BLaER1 (cell line): ENCODE data around the gene DBH.

Experiments
- H3K27ac ChIP-seq: shearing (Covaris generic); formaldehyde crosslinking; 2 replicates; pipeline ENCODE4 v1.8.1; 2022
- H3K27me3 ChIP-seq: shearing (Covaris generic); formaldehyde crosslinking; 2 replicates; pipeline ENCODE4 v1.8.1; 2022
- H3K36me3 ChIP-seq: shearing (Covaris generic); formaldehyde crosslinking; 2 replicates; pipeline ENCODE4 v1.8.1; 2022
- H3K4me1 ChIP-seq: shearing (Covaris generic); formaldehyde crosslinking; 2 replicates; pipeline ENCODE4 v1.8.1; 2022
- H3K4me2 ChIP-seq: shearing (Covaris generic); formaldehyde crosslinking; 2 replicates; pipeline ENCODE4 v1.8.1; 2022
- H3K4me3 ChIP-seq: shearing (Covaris generic); formaldehyde crosslinking; 2 replicates; pipeline ENCODE4 v1.8.1; 2022
- H3K9ac ChIP-seq: shearing (Covaris generic); formaldehyde crosslinking; 2 replicates; pipeline ENCODE4 v1.8.1; 2022
- H3K9me3 ChIP-seq: shearing (Covaris generic); formaldehyde crosslinking; 2 replicates; pipeline ENCODE4 v1.8.1; 2022
- H4K20me1 ChIP-seq: shearing (Covaris generic); formaldehyde crosslinking; 2 replicates; pipeline ENCODE4 v1.8.1; 2022
- Cebpa-rat ChIP-seq: shearing (Covaris generic); IDR thresholded peaks from 2 replicates; pipeline ENCODE4 v1.8.1; 2022

DBH gene

GRCh38 chr9:133659516-133659915, 23.4 kb downstream of the DBH start:
- Histone ChIP-seq H3K27ac (no peak overlapping the region), H4K20me1 (no peaks in the 10 kb centered on the region), H3K9me3 (no peaks in the 10 kb centered on the region), H3K36me3 (peaks cover 8% of the 10 kb centered on the region; the same call in 1 of the 2 replicates), H3K9ac (no peak overlapping the region), H3K4me3 (no peak overlapping the region), H3K4me2 (peak overlapping the region; percentile 2; the same call in 1 of the 2 replicates), H3K27me3 (peaks cover 16% of the 10 kb centered on the region; the same call in 1 of the 2 replicates), H3K4me1 (peaks cover 35% of the 10 kb centered on the region)
- no peak for TF ChIP-seq Cebpa-rat

- Histone ChIP-seq H4K20me1 (no peaks in the 10 kb centered on the region), H3K9me3 (no peaks in the 10 kb centered on the region), H3K4me1 (peaks cover 32% of the 10 kb centered on the region), H3K9ac (no peak overlapping the region), H3K4me3 (no peak overlapping the region), H3K27me3 (no peaks in the 10 kb centered on the region), H3K4me2 (no peak overlapping the region), H3K27ac (no peak overlapping the region), H3K36me3 (peaks cover 8% of the 10 kb centered on the region; the same call in 1 of the 2 replicates)
- no peak for TF ChIP-seq Cebpa-rat
Observed at GRCh38 chr9:133661846-133662540, 25.8 kb downstream of the DBH start.

- Histone ChIP-seq H3K27ac (0 out of 2 replicates have a peak overlapping the region, but pooled peaks have one; percentile 13), H3K4me1 (peaks cover 21% of the 10 kb centered on the region; the same call in 1 of the 2 replicates), H3K4me3 (no peak overlapping the region), H3K27me3 (no peaks in the 10 kb centered on the region), H3K9me3 (no peaks in the 10 kb centered on the region), H4K20me1 (no peaks in the 10 kb centered on the region), H3K36me3 (peaks cover 10% of the 10 kb centered on the region; the same call in 1 of the 2 replicates), H3K4me2 (no peak overlapping the region), H3K9ac (no peak overlapping the region)
- no peak for TF ChIP-seq Cebpa-rat
Observed at GRCh38 chr9:133664173-133665050, 28.2 kb downstream of the DBH start.

GRCh38 chr9:133665096-133665495, 28.9 kb downstream of the DBH start:
- no peaks in the 10 kb centered on the region; the same call in 1 of the 2 replicates for H3K9me3 ChIP-seq
- H3K27ac ChIP-seq: no peak overlapping the region
- H3K9ac ChIP-seq: no peak overlapping the region
- no peaks in the 10 kb centered on the region for H3K27me3 ChIP-seq
- H3K4me1 ChIP-seq: 0 out of 2 replicates have a peak, but pooled peaks cover 14% of the 10 kb centered on the region
- no peak for TF ChIP-seq Cebpa-rat
- no peak overlapping the region for H3K4me3 ChIP-seq
- no peaks in the 10 kb centered on the region for H4K20me1 ChIP-seq
- H3K4me2 ChIP-seq: no peak overlapping the region
- H3K36me3 ChIP-seq: peaks cover 16% of the 10 kb centered on the region; the same call in 1 of the 2 replicates

GRCh38 chr9:133665535-133665934, 29.4 kb downstream of the DBH start:
- Histone ChIP-seq H3K4me3 (no peak overlapping the region), H3K9ac (no peak overlapping the region), H3K4me2 (no peak overlapping the region), H3K4me1 (0 out of 2 replicates have a peak, but pooled peaks cover 10% of the 10 kb centered on the region), H3K36me3 (peaks cover 20% of the 10 kb centered on the region; the same call in 1 of the 2 replicates), H3K9me3 (no peaks in the 10 kb centered on the region; the same call in 1 of the 2 replicates), H3K27ac (no peak overlapping the region), H4K20me1 (no peaks in the 10 kb centered on the region), H3K27me3 (no peaks in the 10 kb centered on the region)
- TF ChIP-seq Cebpa-rat: no peak

- Histone ChIP-seq H4K20me1 (no peaks in the 10 kb centered on the region), H3K9me3 (no peaks in the 10 kb centered on the region; the same call in 1 of the 2 replicates), H3K27me3 (no peaks in the 10 kb centered on the region), H3K36me3 (peaks cover 27% of the 10 kb centered on the region; the same call in 1 of the 2 replicates), H3K4me1 (0 out of 2 replicates have a peak, but pooled peaks cover 9% of the 10 kb centered on the region), H3K4me3 (no peak overlapping the region), H3K4me2 (no peak overlapping the region), H3K9ac (no peak overlapping the region), H3K27ac (no peak overlapping the region)
- TF ChIP-seq Cebpa-rat: no peak
Observed at GRCh38 chr9:133666387-133666786, 30.2 kb downstream of the DBH start.

- Histone ChIP-seq H3K27ac (no peak overlapping the region), H3K4me2 (no peak overlapping the region), H3K9me3 (no peaks in the 10 kb centered on the region; the same call in 1 of the 2 replicates), H3K9ac (no peak overlapping the region), H4K20me1 (no peaks in the 10 kb centered on the region), H3K27me3 (no peaks in the 10 kb centered on the region), H3K36me3 (peaks cover 31% of the 10 kb centered on the region; the same call in 1 of the 2 replicates), H3K4me3 (no peak overlapping the region), H3K4me1 (0 out of 2 replicates have a peak, but pooled peaks cover 9% of the 10 kb centered on the region)
- no peak for TF ChIP-seq Cebpa-rat
Observed at GRCh38 chr9:133666845-133667244, 30.7 kb downstream of the DBH start.

GRCh38 chr9:133667759-133668450, 31.7 kb downstream of the DBH start:
- H3K9ac ChIP-seq: no peak overlapping the region
- H3K4me2 ChIP-seq: no peak overlapping the region
- peaks cover 36% of the 10 kb centered on the region; the same call in 1 of the 2 replicates for H3K36me3 ChIP-seq
- no peak overlapping the region for H3K27ac ChIP-seq
- peaks cover 6% of the 10 kb centered on the region; the same call in 1 of the 2 replicates for H3K9me3 ChIP-seq
- no peaks in the 10 kb centered on the region for H3K27me3 ChIP-seq
- TF ChIP-seq Cebpa-rat: no peak
- no peaks in the 10 kb centered on the region for H4K20me1 ChIP-seq
- H3K4me3 ChIP-seq: no peak overlapping the region
- peaks cover 16% of the 10 kb centered on the region for H3K4me1 ChIP-seq

- H3K27ac ChIP-seq: no peak overlapping the region
- H3K9ac ChIP-seq: no peak overlapping the region
- H3K9me3 ChIP-seq: peaks cover 6% of the 10 kb centered on the region; the same call in 1 of the 2 replicates
- H3K36me3 ChIP-seq: peaks cover 39% of the 10 kb centered on the region; the same call in 1 of the 2 replicates
- H3K4me3 ChIP-seq: no peak overlapping the region
- no peaks in the 10 kb centered on the region for H4K20me1 ChIP-seq
- no peaks in the 10 kb centered on the region for H3K27me3 ChIP-seq
- no peak overlapping the region for H3K4me2 ChIP-seq
- no peak for TF ChIP-seq Cebpa-rat
- H3K4me1 ChIP-seq: peaks cover 29% of the 10 kb centered on the region
Observed at GRCh38 chr9:133669182-133669801, 33.1 kb downstream of the DBH start.
